Myocyte (in vitro differentiated cells): ENCODE data around the gene SLC22A9. TPM values are rescaled to one million over a fixed set of nuclear protein-coding genes. Genes with fewer than 3 reads are reported as not detected.
"Not testable (repeated sequence)": the region's sequence is repeated elsewhere in the genome, so short reads cannot be mapped to it uniquely, and the experiment has no call there.

Experiments
- DNase-seq: peaks from one replicate; pipeline ENCODE4 v3.0.0-alpha.2; 2012; ENCODE audit warnings: low read depth
- polyA plus RNA-seq: library from polyadenylated mRNA; unstranded; fragments of >200 nt; gene quantifications from one replicate; pipeline ENCODE4 v1.2.1, GENCODE V29; 2012; ENCODE audit warnings: missing spikeins
- total RNA-seq: library from RNA; depleted of rRNA; stranded (reverse); fragments of >200 nt; gene quantifications from 2 replicates; pipeline ENCODE4 v1.2.3, GENCODE V29; 2014

Gene SLC22A9
- not detected in 2 replicates for total RNA-seq
- not detected for polyA plus RNA-seq

DNA sequence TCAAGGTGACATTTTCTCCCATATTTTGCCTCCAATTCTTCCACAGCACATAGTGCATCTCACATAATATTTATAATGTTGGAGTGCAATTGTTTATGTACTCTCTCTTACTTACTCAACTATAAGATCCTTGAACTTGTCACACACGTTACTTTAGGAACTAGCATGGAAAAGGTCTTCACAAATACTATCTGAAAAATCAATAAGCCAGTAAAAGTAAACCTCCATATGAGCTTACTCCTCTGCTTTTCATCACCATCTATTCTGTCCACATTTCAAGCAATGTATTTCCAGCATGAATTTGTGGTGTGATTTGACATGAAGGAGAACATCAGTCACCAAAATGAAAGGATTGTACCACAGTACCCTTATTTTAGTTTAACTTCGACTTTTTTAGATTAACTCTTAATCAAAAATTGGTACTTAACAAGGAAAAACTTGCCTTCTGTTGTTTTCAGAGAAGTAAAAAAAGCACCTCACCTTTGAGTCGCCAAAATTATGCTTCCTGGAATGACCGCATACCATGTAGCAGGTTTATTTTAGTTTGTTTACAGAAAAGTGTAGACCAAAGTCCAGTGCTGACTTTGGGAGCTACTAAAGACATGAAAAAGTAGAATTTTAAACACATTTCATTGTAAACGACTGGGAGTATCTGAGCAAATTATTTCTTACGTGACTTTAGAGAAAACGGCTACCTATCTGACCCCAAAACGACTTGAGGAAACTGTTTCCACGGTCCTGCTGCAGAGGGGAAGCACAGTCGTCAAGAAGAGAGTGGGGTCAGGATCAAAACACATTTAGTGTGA, at the start of gene SLC22A9:
SLC22A9 (plus strand) TSS at position 621 of the 806 bp plus-strand sequence. CDS start 272 bp downstream, outside the sequence.
- DNase-seq = no peak

DNA sequence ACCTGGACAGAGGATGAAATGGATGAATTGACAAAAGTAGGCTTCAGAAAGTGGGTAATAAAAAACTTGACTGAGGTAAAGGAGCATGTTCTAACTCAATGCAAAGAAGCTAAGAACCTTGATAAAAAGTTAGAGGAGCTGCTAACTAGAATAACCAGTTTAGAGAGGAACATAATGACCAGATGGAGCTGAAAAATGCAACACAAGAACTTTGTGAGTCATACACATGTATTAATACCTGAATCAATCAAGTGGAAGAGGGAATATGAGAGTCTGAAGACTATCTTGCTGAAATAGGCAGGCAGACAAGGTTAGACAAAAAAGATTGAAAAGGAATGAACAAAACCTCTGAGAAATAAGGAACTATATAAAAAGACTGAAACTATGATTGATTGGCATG, 47.9 kb upstream of the SLC22A9 start:
- DNase-seq = no peak

DNA sequence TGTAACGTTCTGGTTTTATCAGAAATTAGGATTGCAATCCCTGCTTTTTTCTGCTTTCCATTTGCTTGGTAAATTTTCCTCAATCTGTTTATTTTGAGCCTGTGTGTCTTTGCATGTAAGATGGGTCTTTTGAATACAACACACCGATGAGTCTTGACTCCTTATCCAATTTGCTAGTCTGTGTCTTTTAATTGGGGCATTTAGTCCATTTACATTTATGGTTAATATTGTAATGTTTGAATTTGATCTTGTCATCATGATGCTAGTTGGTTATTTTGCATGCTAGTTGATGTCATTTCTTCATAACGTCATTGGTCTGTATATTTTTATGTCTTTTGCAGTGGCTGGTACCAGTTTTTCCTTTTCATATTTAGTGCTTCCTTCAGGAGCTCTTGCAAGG, 34.5 kb upstream of the SLC22A9 start:
- DNase-seq = not testable (repeated sequence)

DNA sequence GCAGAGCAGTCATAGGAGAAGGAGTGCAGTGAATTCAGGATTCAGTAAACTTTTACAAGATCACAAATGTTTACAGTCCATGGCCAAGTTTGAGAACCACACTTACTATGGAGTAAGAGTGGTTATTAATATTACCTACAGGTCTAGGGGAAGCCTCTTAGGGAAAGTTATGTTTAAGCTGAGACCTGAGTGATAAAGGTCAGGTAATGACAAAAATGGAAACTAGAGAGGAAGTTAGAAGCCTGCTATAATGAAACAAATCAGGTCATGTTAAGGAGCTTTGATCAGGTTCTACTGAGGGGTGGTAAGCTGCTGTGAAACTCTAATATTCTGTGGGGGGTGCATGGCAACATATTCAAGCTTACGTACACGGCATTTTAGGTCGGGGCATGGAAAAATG, 32.5 kb upstream of the SLC22A9 start:
- no peak for DNase-seq

DNA sequence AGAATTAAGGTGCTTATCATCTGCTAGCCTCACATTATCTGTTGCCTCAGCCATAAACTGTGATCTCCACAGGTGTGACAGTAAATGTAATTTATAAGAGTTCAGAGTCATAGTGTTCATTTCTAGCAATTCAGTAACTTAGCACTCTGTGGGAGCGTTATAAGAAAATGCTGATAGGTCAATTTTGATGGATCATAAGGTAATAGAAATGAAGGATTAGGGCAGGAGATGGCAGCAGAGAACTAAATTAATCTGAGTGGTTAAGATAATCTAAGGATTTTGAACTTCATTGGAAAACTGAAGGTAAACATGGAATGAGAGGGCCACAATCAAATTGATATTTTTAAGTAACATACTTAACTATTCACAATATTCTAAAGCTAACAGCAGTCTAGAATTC, 26.5 kb upstream of the SLC22A9 start:
- no peak for DNase-seq

DNA sequence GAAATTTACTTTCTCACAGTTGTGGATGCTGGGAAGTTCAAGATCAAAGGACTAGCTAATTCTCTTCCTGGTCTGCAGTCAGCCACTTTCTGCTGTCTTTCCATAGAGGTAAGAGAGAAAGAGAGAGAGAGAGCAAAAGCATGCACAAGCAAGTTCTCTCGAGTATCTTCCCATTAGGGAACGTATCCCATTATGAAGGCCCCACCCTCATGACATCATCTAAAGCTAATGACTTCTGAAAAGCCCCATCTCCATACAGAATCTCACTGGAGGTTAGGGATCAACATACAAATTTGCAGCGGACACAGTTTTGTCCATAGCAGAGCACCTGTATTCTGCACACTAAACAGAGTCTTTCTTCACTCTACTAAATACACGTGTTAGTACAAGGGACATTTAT, 17.4 kb upstream of the SLC22A9 start:
- DNase-seq = no peak

DNA sequence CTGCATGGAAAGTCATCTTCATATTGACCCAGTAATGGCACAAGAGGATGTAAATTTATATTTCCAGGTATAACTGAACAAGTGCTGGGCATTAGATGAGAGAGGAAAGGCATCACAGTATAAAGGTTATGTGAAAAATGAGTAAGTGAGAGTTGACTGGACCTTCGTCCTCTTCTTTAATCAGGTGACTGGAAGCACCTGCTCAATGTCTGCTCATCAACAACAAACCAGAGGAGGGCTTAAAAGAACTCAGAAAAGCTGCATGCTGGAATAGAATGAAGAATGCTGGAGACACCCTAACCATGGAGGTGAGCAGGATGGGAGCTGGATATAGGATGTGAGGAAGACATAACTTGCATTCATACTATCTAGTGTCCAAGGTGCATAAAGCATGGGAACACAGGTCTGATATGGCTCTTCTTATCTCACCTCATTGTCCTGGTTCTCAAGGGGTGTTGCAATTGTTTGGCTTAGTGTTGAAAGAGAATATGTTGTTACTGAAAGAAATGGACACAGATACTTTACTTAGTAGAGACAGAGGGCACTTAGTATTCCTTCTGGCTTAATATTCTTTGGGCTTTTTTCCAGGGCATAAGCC, 7.3 kb upstream of the SLC22A9 start:
- DNase-seq = no peak

DNA sequence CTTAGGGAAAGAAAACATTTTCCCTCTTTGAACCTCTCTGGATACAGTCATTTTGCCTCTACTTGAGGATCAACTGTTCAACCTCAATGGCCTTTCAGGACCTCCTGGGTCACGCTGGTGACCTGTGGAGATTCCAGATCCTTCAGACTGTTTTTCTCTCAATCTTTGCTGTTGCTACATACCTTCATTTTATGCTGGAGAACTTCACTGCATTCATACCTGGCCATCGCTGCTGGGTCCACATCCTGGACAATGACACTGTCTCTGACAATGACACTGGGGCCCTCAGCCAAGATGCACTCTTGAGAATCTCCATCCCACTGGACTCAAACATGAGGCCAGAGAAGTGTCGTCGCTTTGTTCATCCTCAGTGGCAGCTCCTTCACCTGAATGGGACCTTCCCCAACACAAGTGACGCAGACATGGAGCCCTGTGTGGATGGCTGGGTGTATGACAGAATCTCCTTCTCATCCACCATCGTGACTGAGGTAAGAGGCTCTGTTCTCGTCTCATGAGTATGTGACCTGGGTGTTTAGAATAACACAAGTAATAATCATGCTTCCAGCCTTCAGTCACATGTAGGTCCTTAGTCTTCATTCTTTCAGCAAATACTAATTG, 495 bp downstream of the SLC22A9 start:
- no peak for DNase-seq

DNA sequence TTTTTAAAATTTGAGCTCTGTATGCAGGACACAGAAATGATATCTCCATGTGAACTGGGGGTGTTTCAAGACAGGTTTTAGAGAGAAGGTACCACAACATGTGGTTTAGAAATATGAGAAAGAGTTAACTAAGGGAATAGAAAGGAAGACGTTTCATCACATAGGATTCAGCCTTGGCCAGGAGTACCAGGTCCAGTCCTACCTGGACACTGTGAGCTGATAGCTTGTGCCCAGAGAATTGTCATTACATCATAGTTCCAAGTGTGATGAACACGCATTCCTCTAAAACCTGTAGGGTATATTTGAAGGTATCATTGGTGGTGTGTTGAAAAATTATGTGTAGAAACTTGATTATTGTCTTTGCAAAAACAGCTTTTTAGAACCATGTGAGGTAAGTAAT, 1.8 kb downstream of the SLC22A9 start:
- no peak for DNase-seq

DNA sequence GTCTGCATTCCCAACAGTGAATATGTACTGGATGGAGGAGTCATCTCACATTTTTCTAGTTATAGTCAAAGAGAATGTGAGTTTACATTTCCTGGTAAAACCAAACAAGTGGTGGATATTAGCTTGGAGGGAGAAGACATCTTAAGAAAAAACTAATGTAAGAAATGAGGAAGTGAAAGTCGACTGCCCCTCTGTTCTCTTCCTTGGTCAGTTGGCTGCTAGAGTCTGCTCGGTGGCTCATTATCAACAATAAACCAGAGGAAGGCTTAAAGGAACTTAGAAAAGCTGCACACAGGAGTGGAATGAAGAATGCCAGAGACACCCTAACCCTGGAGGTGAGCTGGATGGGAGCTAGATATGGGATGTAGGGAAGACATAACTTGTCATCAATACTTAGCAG, 5.8 kb downstream of the SLC22A9 start:
- DNase-seq = no peak

DNA sequence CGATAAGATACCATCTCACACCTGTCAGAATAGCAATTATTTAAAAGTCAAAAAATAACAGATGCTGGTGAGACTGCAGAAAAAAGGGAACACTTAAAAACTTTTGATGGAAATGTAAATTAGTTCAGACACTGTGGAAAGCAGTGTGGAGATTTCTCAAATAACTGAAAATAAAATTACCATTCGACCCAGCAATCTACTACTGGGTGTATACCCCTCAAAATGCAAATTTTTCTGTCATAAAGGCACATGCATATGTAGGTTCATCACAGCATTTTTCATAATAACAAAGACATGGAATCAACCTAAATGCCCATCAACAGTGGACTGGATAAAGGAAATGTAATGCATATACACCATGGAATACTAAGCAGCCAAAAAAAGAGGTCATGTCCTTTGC, 10.5 kb downstream of the SLC22A9 start:
- no peak for DNase-seq

DNA sequence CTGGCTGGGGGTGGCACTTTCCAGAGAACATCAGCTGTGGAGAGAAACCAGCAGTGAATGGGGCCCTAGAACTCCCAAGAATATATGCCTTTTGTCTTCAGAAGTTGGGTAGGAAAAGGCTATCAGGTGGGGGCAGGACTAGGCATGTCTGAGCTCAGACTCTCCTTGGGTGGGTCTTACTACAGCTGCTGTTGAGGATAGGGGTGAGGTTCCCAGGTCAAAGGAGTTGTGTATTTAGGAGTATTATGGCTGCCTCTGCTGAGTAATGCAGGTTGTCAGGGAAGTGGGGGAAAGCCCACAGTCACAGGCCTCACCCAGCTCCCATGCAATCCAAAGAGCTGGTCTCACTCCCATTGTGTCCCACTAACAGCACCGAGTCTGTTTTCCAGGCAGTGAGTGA, 26.1 kb downstream of the SLC22A9 start:
- no peak for DNase-seq

DNA sequence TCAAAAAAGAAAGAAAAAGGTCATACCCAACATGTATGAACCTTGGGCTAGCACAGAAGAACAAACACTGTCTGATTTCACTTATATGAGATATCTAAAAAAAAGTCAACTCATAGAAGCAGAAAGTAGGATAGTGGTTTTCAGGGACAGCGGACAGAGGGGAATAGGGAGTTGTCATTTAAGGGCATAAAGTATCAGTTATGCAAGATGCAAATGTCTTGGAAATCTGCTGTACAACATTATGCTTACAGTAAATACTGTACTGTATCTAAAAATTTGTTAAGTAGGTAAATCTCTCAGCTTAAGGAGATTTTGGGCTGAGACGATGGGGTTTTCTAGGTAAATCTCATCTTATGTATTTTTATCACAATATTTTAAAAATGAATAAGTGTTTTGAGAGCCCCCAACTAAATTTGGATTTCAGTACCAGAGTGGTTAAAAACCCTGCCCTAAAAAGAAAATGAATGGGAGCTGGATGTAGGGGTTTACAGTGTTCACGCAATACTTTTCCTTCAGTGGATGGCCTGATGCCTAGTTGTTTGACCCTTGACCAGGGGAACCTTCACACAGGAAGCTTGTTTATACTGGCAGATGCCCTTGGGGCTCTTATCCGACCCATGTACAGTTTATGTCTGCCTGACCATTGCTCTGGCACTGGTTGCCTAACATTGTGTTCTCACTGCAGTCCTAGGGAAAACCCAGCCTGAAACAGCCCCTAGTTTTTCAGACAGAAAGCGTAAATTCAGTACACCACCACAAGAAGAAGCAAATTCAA, 34.8 kb downstream of the SLC22A9 start:
- no peak for DNase-seq

DNA sequence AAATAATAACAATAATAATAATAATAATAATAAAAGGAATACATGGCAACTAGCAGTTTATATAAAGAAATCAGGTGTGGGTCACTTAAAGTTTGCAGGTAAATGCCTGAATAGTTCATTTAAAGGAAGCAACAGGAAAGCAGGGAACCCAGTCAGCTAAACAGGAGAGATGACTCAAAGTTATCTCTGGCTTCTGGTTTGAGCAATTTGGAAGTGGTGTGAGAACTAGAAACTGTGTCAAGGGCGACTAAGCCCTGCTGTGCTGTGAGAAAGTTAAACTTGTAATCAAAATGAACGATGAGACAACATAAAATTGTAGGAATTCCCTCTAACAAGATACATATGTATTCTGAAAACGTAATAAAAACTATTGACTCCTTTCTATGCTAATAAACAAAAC, 35.5 kb downstream of the SLC22A9 start:
- no peak for DNase-seq

DNA sequence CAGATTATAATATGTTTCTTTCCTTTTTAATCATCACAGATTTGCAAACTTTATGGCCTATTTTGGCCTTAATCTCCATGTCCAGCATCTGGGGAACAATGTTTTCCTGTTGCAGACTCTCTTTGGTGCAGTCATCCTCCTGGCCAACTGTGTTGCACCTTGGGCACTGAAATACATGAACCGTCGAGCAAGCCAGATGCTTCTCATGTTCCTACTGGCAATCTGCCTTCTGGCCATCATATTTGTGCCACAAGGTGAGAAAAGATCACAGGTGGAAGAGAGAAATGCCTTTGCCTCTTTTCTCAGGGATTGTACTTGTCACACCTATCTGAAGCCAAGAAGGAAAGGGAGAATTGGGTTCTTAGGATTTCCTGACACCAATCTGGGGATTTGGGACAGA, 36.9 kb downstream of the SLC22A9 start:
- no peak for DNase-seq

DNA sequence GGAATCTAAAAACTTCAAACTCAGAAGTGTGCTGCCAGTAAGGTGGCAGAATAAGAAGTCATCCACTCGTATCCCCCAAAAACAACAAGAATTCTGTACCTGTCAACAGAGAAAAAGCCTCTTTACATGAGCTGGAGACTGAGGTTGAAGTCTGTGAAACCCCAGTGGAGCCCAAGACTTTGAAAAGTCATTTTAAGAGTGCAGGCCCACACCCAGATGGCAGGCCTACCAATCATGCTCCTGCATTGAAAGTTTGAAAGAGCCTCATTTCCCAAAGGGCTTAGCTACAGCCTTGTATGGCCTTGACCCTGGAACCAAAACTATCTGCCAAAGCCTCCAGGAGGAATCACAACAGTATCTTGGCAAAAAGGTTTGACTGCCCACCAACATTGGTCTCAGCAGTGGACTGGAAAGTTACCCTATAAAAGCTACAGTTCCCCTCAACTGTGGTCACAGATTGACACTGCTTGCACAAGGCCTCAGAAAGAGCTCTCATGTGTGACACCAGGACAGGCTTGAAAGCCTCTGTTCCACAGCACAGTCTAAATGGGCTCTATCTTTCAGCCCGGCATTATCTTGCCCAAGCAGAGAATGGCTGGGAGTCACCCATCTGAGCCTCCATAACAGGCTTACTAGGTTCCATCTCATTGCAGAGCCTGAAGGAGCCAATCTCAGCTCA, 47.7 kb downstream of the SLC22A9 start:
- DNase-seq = no peak

DNA sequence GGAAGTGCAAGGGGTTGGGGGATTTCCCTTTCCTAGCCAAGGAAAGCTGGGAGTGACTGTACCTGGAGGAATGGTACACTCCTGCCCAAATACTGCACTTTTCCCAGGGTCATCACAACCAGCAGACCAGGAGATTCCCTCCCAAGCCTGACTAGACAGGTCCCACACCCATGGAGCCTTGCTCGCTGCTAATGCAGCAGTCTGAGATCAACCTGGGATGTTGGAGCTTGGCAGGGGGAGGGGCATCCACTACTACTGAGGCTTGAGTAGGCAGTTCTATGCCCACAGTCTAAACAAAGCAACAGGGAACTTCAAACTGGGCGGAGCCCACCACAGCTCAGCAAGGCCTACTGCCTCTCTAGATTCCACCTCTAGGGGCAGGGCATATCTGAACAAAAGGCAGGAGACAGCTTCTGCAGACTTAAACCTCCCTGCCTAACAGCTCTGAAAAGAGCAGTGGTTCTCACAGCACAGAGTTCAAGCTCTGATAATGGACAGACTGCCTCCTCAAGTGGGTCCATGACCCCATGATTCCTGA, 58.5 kb downstream of the SLC22A9 start:
- DNase-seq = no peak

DNA sequence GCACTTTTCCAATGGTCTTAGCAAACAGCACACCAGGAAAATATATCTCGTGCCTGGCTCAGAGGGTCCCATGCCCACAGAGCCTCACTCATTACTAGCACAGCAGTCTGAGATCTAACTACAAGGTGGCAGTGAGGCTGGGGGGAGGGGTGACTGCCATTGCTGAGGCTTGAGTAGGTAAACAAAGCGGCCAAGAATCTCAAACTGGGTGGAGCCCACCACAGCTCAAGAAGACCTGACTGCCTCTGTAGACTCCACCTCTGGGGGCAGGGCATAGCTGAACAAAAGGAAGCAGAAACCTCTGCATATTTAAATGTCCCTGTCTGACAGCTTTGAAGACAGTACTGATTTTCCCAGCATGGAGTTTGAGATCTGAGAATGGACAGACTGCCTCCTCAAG, 61.1 kb downstream of the SLC22A9 start:
- DNase-seq = not testable (repeated sequence)

DNA sequence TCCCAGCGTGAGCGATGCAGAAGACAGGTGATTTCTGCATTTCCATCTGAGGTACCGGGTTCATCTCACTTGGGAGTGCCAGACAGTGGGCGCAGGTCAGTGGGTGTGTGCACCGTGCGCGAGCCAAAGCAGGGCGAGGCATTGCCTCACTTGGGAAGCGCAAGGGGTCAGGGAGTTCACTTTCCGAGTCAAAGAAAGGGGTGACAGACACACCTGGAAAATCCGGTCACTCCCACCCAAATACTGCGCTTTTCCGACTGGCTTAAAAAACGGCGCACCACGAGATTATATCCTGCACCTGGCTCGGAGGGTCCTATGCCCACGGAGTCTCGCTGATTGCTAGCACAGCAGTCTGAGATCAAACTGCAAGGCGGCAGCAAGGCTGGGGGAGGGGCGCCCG, 65.8 kb downstream of the SLC22A9 start:
- DNase-seq = not testable (repeated sequence)

DNA sequence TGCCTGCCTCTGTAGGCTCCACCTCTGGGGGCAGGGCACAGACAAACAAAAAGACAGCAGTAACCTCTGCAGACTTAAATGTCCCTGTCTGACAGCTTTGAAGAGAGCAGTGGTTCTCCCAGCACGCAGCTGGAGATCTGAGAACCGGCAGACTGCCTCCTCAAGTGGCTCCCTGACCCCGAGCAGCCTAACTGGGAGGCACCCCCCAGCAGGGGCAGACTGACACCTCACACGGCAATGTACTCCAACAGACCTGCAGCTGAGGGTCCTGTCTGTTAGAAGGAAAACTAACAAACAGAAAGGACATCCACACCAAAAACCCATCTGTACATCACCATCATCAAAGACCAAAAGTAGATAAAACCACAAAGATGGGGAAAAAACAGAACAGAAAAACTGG, 66.2 kb downstream of the SLC22A9 start:
- not testable (repeated sequence) for DNase-seq

DNA sequence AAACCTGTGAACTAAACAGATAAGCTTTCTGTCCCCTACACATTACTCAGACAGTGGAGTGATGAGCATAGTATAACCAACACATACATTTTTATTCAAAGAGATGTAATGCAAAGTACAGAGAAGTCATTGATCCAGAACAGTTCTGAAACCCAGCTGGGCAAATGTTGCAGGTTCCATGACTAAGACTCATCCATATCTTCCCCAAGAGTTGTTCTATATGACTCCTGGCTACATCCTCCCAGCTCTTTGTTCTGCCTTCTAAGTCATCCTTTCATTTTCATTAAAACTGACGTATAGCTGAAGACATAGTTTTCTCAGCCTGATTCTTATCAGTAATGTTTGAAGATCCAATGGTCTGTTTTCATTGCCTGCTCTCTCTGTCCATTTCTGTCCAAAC, 74.1 kb downstream of the SLC22A9 start:
- no peak for DNase-seq
